Activated CD4-positive, alpha-beta memory T cell treated with anti-CD3 and anti-CD28 coated beads, Interleukin-2, amount 10 ng/mL, durations not matched to agents 7 days and 5 days (primary cell): ENCODE results near the gene TCP11. TPM values are rescaled to one million over a fixed set of nuclear protein-coding genes. Genes with fewer than 3 reads are reported as not detected.

Experiments
- CTCF ChIA-PET: fragments of 350-600 bp; sonication (Branson Sonifier 250); formaldehyde crosslinking; loops from one replicate; lab custom pipeline; 2021; ENCODE audit warnings: antibody characterized with exemption, inconsistent platforms; lab: Charles Lee
- POLR2A ChIA-PET: fragments of 350-600 bp; sonication (Branson Sonifier 250); formaldehyde crosslinking; loops from one replicate; lab custom pipeline; 2021; ENCODE audit warnings: antibody characterized with exemption; lab: Charles Lee
- DNase-seq: peaks from one replicate; pipeline ENCODE4 v3.0.0-alpha.2; 2020
- H3K27ac Mint-ChIP-seq: one replicate; pipeline ENCODE4 v1.8.0; 2021; ENCODE audit warnings: mild to moderate bottlenecking, mixed read lengths
- H3K27me3 Mint-ChIP-seq: one replicate; pipeline ENCODE4 v1.8.0; 2021; ENCODE audit warnings: mixed read lengths
- H3K36me3 Mint-ChIP-seq: one replicate; pipeline ENCODE4 v1.8.0; 2021; ENCODE audit warnings: low read depth, mixed read lengths
- H3K4me1 Mint-ChIP-seq: one replicate; pipeline ENCODE4 v1.8.0; 2021; ENCODE audit warnings: mixed read lengths
- H3K4me3 Mint-ChIP-seq: one replicate; pipeline ENCODE4 v1.8.0; 2021; ENCODE audit warnings: mild to moderate bottlenecking, mixed read lengths
- H3K9me3 Mint-ChIP-seq: one replicate; pipeline ENCODE4 v1.8.0; 2021; ENCODE audit warnings: mixed read lengths
- total RNA-seq, 2 experiments: library from RNA; stranded (reverse); gene quantifications; one replicate each; pipeline ENCODE4 v1.2.3, GENCODE V29; 2021

Gene TCP11
- total RNA-seq, 2 experiments from 2014 or later: not detected

DNA sequence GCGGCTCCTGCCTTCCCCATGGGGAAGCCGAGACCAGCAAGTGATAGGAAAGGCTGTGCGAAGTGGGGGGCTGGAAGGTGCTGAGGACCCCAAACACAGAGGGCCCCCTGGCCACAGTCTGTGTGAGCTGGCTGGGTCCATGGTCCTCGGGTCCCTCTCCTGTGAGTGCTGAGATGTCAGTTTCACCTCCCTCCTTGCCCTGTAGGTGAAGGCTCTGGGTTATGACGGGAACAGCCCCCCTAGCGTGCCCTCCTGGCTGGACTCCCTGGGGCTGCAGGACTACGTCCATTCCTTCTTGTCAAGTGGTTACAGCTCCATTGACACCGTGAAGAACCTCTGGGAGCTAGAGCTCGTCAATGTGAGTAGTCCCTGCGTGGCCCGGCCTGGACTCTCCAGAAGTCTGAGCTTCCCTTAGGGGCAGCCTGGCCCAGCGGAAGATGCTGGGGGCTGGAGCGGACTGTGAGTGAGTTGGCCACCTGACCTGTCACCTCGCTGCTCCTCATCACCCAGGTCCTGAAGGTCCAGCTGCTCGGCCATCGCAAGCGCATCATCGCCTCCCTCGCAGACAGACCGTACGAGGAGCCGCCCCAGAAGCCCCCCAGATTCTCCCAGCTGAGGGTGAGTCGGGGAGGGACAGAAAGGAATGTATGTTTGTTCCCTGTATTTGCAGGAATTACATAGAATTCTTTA lies 61.7 kb downstream of the TCP11 start:
- POLR2A ChIA-PET: no interaction called here
- no peaks in the 10 kb centered on the region for H3K27me3 Mint-ChIP-seq
- no peak for DNase-seq

DNA sequence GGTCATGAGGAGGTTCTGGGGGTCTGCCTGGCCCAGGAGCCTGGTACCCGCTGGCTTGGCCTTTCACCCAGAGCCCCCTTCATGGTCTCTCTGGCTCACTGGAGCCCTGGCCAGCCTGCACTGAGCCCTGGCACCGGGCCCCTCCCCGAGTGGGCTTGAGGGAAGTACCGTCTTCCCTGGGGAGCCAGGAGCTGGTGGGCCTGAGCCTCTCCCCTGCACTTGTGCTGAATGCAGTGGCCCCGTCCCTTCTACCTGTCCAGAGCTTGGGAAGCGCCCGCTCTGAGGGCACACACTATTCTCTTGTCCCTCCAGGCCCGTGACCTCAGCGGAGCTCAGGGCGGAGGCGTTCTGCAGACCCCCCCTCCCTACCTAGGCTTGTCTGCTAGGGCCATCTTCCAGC lies 62.2 kb downstream of the TCP11 start:
- POLR2A ChIA-PET: no interaction called here
- CTCF ChIA-PET: no interaction called here
- Mint-ChIP-seq H3K27me3 (no peaks in the 10 kb centered on the region), H3K36me3 (no peaks in the 10 kb centered on the region), H3K27ac (no peak overlapping the region), H3K9me3 (no peaks in the 10 kb centered on the region), H3K4me3 (no peak overlapping the region), H3K4me1 (no peaks in the 10 kb centered on the region)
- no peak for DNase-seq

More for the DNA sequence above, 61.7 kb downstream of the TCP11 start:
- no peaks in the 10 kb centered on the region for H3K36me3 Mint-ChIP-seq
- H3K4me1 Mint-ChIP-seq: no peaks in the 10 kb centered on the region
- H3K27ac Mint-ChIP-seq: no peak overlapping the region
- CTCF ChIA-PET: no interaction called here
- no peaks in the 10 kb centered on the region for H3K9me3 Mint-ChIP-seq
- H3K4me3 Mint-ChIP-seq: no peak overlapping the region

DNA sequence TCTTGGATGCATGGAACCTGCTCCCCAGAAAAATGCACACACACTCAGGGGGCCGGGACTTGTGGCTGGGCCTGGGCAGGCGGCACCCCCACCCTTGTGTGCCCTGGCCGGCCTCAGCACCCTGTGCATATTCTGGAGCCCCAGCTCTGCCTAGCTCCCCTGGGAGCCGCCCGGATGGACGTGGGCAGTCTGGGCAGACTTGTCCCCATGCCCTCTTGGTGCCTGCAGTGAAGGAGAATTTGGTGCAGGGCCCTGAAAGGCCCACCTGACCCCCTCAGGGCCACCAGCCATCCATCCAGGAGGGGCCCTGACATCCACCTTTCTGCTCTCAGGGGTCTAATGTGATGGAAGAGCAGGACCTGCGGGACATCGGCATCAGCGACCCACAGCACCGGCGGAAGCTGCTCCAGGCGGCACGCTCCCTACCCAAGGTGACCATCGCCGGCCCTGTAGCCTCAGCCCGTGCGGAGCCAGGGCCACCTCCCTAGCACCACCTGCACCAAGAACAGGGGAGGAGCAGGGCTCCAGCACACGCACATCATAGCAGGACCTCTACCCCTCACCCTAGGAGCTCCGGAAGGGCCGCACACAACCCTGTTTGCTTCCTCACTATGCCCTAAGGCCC lies 62.8 kb downstream of the TCP11 start:
- no peak overlapping the region for H3K27ac Mint-ChIP-seq
- no peaks in the 10 kb centered on the region for H3K9me3 Mint-ChIP-seq
- CTCF ChIA-PET: no interaction called here
- no peak overlapping the region for H3K4me3 Mint-ChIP-seq
- no peaks in the 10 kb centered on the region for H3K4me1 Mint-ChIP-seq
- no peaks in the 10 kb centered on the region for H3K27me3 Mint-ChIP-seq
- H3K36me3 Mint-ChIP-seq: no peaks in the 10 kb centered on the region
- POLR2A ChIA-PET: no interaction called here
- DNase-seq: no peak

DNA sequence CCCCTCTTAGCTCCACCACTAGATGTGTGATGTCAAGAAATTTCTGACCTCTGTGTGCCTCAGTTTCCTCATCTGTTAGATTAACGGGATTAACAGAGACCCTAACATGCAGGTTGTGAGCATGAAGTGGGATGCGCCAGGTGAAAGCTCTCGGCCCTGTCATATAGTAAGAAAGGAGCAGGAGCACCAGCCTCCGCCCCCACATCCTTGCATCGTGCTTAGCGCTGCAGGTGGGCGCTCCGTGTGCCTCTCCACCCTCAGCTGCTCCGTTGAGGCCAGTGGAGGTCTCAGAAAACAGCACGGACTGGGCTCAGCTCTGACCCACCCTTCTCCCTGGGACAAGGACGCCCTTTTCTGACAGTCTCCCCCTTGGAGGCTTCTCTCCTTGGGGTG lies 63.4 kb downstream of the TCP11 start:
- no peak overlapping the region for H3K27ac Mint-ChIP-seq
- no peaks in the 10 kb centered on the region for H3K36me3 Mint-ChIP-seq
- POLR2A ChIA-PET: no interaction called here
- H3K27me3 Mint-ChIP-seq: no peaks in the 10 kb centered on the region
- H3K4me1 Mint-ChIP-seq: no peaks in the 10 kb centered on the region
- H3K4me3 Mint-ChIP-seq: no peak overlapping the region
- H3K9me3 Mint-ChIP-seq: no peaks in the 10 kb centered on the region
- CTCF ChIA-PET: no interaction called here
- DNase-seq: no peak

DNA sequence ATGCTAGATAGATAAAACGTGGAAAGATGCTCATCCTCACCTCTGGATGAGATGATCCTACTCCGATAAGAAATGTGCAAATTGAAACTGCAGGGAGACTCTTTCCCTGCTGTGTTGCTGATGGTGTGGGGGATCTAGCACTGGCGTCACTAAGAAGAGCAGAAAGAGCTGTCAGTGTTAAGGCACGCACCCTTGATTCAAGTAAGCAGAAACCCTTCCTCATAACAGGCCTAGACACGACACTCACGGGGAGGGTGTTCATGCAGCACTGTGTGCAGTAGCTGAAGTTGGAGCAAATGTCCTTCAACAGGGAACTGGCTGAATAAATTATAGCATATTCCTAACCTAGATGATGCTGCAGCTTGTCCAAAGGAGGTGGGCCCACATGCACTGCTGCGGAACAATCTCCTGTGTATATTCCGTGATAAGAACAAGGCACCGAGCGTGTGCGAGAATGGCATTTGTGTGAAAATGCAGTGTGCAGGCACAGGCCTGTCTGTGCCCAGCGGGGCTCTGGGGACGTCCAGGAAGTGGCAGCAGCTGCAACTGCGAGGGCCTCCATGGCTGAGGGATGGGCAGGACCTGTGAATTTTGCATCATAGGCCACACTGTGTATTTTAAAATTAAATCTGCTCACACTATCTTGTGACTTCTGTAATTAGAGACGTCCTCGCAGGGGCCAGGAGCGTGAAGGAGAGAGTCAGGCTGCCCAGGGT lies 64.0 kb downstream of the TCP11 start:
- Mint-ChIP-seq H3K36me3 (no peaks in the 10 kb centered on the region), H3K4me1 (no peaks in the 10 kb centered on the region), H3K9me3 (no peaks in the 10 kb centered on the region), H3K27ac (no peak overlapping the region), H3K4me3 (no peak overlapping the region), H3K27me3 (no peaks in the 10 kb centered on the region)
- ChIA-PET CTCF (no interaction called here), POLR2A (no interaction called here)
- DNase-seq: no peak

DNA sequence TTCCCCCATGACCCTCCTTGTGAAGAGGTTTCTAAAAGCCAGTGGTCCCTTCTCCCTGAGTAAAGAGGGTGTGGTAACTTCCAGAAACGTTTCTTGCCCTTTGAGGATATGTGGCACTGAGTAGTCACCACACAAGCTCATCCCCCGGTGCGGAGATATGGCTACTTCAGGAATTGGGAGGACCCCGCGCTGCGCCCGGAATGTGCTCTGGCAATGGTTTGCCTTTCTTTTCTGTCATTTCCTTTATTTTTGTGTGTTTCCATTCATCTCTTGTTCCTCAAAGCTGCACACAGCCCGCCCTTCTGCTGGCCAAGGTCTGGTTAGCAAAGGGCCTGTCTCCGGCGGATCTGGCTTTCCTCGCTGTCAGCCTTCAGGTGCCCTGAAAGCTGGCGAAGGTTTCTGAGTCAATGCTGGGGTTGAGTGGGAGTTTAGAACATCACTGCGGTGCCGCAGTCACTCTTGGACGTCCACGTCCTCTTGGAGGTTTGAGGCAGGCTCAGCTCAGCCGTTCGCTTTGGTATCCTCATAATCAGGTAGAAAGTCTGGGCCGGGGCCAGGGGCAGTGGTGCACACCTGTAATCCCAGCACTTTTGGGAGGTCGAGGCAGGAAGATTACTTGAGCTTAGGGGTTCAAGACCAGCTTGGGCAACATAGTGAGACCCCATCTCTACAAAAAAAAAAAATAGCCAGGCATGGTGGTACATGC lies 67.2 kb downstream of the TCP11 start:
- Mint-ChIP-seq H3K4me3 (no peak overlapping the region), H3K27ac (no peak overlapping the region), H3K36me3 (no peaks in the 10 kb centered on the region), H3K27me3 (no peaks in the 10 kb centered on the region), H3K4me1 (no peaks in the 10 kb centered on the region), H3K9me3 (no peaks in the 10 kb centered on the region)
- ChIA-PET CTCF (interaction anchor here (1.1 to 1.3 kb wide), 2 partner anchors 66 to 166 kb away, joined by 3 read pairs; no protein-coding TSS in a partner anchor), POLR2A (no interaction called here)
- no peak for DNase-seq

DNA sequence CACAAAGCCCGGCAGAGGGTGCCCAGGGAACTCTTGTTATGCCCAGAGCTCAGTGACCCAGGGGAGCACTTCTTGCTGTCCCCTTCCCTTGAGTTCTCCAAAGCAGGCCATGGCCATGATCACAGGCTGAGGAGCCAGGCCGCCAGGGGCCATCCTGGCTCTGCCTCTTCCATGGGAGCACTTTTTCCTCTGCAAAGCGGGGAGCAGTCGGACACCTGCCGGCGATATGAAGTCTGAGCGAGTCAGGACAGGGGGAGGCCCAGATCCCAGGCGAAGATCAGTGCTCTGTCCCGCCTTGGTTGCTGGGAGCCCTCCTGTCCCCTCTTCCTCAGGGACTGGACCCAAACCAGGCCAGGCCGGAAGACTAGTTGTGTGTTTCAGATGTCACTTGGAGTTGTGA lies 67.9 kb downstream of the TCP11 start:
- Mint-ChIP-seq H3K9me3 (no peaks in the 10 kb centered on the region), H3K36me3 (no peaks in the 10 kb centered on the region), H3K4me3 (no peak overlapping the region), H3K27ac (no peak overlapping the region), H3K27me3 (no peaks in the 10 kb centered on the region), H3K4me1 (no peaks in the 10 kb centered on the region)
- POLR2A ChIA-PET: no interaction called here
- no peak for DNase-seq
- CTCF ChIA-PET: no interaction called here

DNA sequence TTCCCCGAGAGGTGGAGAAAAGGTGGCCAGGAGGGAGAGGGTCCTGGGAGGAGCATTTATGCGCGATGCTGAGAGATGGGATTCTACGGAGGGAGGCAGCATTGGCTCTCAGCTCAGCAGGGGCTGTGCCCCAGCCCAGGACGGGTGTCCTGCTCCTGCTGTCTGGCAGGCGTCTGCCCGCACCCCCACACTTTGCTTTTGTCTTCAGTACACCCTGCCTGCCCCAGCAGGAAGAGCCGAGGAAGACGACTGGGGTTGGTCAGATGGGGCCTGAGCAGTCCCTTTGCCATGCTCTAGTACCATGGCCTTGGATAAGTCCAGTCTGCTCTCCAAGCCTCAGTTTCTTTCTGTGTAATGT lies 68.5 kb downstream of the TCP11 start:
- no peaks in the 10 kb centered on the region for H3K27me3 Mint-ChIP-seq
- ChIA-PET POLR2A (no interaction called here), CTCF (no interaction called here)
- H3K36me3 Mint-ChIP-seq: no peaks in the 10 kb centered on the region
- H3K9me3 Mint-ChIP-seq: no peaks in the 10 kb centered on the region
- no peak overlapping the region for H3K4me3 Mint-ChIP-seq
- H3K27ac Mint-ChIP-seq: no peak overlapping the region
- no peak for DNase-seq
- no peaks in the 10 kb centered on the region for H3K4me1 Mint-ChIP-seq

DNA sequence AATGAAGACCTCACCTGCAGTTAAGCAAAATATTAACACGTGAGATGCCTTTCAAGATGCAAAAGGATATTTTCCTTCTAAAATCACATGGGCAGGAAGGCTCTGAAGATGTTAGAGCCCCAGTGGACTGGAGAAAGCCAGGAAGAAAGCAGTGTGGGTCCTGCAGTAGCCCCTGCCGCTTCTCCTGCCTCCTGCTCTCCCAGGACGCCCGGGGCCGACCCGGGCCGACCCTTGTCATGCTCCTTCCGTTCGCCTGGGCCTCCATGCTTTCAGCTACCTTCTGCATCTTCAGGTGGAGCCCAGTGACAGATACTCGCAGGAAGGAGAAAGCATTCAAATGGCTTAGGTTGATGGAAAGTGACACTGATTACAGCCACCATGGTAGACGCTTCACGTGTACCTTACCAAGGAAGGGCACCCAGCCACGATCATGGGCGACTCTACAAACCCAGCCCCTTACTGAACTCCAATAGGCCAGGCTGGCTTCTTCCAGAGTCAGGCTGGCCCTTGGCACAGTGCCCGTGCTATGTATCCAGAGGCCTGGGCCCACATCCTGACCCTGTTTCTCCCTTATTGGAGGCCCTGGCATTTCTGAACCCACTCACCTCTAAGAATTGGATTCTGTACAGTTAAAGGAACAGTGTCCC lies 69.0 kb downstream of the TCP11 start:
- no peaks in the 10 kb centered on the region for H3K9me3 Mint-ChIP-seq
- H3K4me1 Mint-ChIP-seq: no peaks in the 10 kb centered on the region
- H3K27ac Mint-ChIP-seq: no peak overlapping the region
- no peaks in the 10 kb centered on the region for H3K36me3 Mint-ChIP-seq
- no peak overlapping the region for H3K4me3 Mint-ChIP-seq
- DNase-seq: no peak
- H3K27me3 Mint-ChIP-seq: no peaks in the 10 kb centered on the region
- ChIA-PET POLR2A (no interaction called here), CTCF (no interaction called here)

DNA sequence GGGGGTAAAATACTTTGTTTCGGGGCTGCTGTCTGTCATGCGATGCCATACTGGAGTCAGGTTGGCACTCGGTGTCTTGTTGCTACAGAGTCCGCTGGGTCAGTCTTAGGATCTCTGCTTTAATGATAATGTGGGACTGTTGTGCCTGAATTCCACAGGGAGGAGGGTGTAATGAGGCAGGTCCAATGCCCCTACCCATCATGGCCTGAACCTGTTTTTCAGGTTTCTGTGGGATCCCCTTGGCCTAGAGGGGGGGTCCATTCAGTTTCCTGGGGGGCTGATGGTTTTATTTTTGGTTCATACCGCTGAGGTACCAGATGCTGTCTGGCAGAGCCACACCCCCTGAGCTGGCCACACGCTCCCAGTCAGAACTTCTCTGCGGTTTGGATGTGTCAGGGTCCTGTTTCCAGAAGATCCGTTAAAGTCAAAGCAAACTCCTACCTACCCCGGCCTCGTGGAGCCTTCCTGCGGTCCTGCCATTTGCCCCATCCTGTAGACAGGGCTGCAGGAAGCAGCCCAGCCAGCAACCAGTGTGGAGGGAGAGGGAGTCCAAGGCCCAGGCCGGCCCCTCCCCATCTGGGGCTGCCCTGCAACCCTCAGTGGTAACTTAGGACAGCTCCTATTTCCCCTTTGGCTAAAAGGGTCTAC lies 69.7 kb downstream of the TCP11 start:
- ChIA-PET CTCF (no interaction called here), POLR2A (no interaction called here)
- H3K27ac Mint-ChIP-seq: no peak overlapping the region
- no peak for DNase-seq
- no peaks in the 10 kb centered on the region for H3K4me1 Mint-ChIP-seq
- H3K4me3 Mint-ChIP-seq: no peak overlapping the region
- H3K27me3 Mint-ChIP-seq: no peaks in the 10 kb centered on the region
- no peaks in the 10 kb centered on the region for H3K36me3 Mint-ChIP-seq
- H3K9me3 Mint-ChIP-seq: no peaks in the 10 kb centered on the region

DNA sequence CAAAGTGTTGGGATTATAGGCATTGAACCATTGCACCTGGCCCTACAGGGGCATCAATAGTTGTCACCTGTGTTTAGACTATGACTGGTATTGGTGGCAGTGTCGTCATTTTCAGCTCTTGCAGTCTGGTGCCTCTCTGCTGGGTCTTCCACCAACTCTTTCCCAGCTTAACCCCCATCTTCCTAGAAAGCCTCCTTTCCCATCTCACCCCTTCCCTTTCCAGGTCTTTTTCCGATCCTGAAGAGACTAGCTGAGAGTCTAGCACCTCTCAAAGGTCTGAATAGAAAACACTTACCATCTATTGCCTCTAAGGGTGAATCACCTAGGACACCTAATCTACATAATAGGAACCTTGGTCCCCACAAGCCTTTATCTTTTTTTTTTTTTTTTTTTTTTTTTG lies 71.0 kb downstream of the TCP11 start:
- CTCF ChIA-PET: no interaction called here
- Mint-ChIP-seq H3K27me3 (no peaks in the 10 kb centered on the region), H3K9me3 (no peaks in the 10 kb centered on the region), H3K4me1 (no peaks in the 10 kb centered on the region), H3K36me3 (no peaks in the 10 kb centered on the region), H3K4me3 (no peak overlapping the region), H3K27ac (no peak overlapping the region)
- POLR2A ChIA-PET: no interaction called here
- no peak for DNase-seq

DNA sequence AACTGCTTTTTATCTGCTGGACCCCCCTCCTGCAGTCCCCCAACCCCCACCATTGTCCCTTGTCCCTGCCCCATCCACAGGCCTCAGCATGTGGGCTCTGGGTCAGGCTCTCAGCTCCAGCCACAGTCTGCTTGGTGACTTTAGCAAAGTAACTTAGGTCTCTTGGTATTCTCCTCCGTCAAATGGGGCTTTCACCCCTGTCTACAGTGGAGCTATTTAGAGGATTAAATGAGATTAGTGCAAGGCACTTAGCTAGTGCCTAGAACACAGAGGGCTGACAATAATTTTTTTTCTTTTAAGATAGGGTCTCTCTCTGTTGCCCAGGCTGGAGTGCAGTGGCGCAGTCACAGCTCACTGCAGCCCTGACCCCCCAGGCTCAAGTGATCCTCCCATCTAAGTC lies 71.9 kb downstream of the TCP11 start:
- Mint-ChIP-seq H3K36me3 (no peaks in the 10 kb centered on the region), H3K4me3 (no peak overlapping the region), H3K4me1 (no peaks in the 10 kb centered on the region), H3K27ac (no peak overlapping the region), H3K9me3 (no peaks in the 10 kb centered on the region), H3K27me3 (no peaks in the 10 kb centered on the region)
- ChIA-PET POLR2A (no interaction called here), CTCF (interaction anchor here (0.6 to 0.7 kb wide), 2 partner anchors 85 to 484 kb away, joined by 3 read pairs; no protein-coding TSS in a partner anchor)
- DNase-seq: no peak
